ENCODE data around the gene PIN4.
"Not testable (repeated sequence)": the region's sequence is repeated elsewhere in the genome, so short reads cannot be mapped to it uniquely, and the experiment has no call there.

The PIN4 gene

DNA sequence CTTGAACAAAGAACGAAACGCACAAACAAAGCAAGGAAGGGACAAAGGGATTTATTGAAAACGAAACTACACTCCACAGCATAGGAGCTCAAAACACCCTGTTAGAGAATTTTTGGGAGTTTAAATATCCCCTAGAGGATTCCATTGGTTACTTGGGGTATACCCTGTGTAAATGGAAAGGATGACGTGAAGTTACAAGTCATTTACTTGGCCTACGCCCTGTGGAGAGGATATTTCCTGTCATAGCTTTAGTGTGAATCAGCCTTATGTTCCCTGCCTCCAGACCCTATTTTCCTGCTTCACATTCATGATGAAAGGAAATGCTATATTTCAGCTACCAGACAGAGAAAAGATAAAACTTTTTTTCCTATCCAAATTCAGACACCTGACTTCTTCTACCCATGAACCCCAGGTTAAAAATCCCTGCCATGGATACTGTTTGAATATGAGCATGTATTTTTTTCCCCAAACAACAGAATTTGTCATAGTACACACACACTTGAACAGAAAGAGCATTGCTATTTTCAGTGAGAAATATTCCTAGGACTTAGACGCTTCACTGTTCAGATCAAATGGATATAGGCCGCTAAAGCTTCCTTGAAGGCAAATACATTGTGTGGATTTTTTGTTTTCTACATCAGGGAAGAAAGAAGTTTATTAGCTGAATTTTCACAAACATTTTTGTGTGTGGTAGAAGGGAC is 20.4 kb downstream of the PIN4 start:
- in situ Hi-C loops (cut with MboI; ENCODE audit: low sequenced_read_pairs), result no loop called here

DNA sequence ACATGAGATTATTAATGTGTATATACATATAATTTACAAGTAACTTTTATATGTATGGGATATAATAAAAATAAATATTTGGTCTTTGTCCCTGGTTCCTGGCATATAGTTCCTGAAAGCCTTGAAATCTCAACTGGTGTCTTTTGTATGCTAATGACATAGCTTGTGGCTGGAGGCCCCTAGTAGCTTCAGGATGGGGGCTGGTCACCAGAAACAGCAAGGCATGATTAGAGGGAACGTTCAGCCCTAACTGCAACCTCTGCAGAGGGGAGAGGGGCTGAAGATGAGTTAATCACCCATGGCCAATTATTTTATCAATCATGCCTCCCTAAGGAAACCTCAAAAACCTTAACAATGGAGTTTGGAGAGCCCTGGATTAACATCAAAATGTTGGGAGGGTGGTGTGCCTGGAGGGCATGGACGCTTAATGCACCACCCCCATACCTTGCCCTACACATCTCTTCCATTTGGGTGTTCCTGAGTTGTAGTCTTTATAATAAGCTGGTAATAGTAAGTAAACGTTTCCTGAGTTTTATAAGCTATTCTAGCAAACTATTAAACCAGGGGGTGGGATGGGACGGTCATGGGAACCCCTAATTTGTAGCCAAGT is 21.3 kb downstream of the PIN4 start:
- in situ Hi-C loops (cut with MboI; ENCODE audit: low sequenced_read_pairs), result no loop called here

DNA sequence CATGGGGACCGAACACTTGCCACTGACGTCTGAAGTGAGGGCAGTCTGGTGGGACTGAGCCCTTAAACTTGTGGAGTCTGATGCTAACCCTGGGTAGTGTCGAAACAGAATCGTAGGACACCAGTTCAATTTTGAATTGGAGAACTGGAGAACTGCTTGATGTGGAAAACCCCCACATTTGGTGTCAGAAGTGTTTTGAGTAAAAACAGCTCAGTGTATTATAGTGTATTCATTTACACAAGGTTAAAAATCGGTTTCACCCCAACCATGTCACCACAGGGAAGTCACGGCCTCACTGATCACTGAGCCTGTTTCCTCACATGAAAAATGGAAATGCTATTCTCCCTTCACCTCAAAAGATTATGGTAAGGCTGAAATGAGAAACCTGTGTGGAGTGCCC is 21.9 kb downstream of the PIN4 start:
- in situ Hi-C loops (cut with MboI; ENCODE audit: low sequenced_read_pairs), result no loop called here

DNA sequence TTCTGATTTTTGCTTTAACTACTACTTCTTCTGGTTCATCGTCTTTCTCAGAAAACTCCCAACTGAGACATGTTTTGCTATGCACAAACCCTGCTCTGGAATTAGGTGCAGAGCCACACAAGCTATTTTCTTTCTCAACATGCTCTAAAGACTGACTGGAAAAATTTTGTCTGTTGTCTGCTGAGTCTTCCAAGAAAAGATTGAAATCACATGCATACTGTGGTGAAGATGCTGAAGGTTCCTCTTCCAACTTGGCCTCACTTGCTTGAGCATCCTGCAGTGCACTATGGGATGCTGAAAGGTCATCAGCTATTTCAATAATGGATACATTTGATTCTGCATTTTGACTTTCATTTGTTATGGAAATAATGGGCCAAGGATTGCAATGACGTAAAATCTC is 24.1 kb downstream of the PIN4 start:
- in situ Hi-C loops (cut with MboI; ENCODE audit: low sequenced_read_pairs), result no loop called here

DNA sequence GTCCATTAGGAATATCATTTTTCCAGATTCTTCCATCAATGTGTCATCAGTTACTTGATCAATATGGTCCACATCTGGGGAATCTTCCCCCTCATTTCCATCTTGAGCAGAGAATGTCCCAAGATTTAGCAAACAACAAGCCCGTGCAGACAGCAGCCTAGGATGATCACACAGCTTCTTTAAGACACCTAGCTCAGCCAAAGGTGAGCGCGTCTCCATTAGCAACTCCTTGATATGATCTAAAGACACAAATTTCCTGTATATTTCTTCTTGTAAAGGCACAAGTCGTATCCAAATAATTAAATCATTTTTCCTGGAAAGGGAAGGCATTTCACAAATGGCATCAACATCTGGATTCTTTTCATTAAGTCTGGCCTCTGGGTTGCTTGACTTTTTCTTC is 25.8 kb downstream of the PIN4 start:
- in situ Hi-C loops (cut with MboI; ENCODE audit: low sequenced_read_pairs), result no loop called here

DNA sequence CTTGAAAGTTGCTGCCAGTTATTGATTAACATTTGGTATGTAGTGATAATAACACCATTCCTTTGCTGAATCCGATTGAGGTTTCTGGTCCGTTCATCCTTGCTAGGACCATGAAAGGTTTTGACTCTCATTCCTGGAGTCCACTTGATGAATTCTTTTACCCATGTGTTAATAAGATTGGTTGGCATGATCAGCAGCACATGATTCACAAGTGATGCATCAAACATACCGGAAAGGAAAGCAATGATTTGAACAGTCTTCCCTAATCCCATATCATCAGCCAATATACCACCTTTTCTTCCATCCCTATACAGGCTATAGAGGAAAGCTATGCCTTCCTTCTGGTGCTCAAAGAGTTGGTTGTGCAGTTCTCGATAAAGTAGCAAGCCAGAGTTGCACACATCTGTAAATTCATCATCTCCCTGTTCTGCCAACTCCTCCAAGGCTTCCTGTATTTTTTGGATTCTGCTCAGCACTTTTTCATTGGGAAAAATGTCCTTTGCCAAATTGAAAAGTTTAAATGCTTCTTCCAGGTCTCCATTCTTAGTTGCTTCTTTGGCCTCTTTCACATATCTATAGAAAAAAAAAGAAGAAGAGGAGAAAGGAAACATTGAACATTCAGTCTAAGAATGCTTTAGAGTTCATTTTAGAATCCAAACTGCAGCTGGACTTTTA is 26.7 kb downstream of the PIN4 start:
- in situ Hi-C loops (cut with MboI; ENCODE audit: low sequenced_read_pairs), result no loop called here

DNA sequence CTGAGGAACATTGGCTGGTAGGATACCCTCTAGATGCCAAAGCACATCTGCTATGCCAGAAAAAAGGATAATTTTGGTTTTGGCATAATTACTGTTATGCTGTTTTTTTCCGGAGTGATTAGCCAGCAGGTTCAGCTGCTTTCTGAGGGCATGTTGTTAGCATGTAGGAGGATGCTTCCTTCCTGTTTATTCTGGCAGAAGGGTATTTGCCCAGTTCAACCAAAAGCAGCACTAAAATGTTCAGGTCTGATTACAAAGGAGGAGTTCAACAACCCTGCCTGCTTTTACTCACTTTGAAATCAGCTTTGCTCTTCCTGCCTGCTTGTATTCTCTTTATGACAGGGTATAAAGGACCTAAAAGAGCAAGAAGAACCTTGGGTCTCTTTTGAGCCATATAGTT is 35.4 kb downstream of the PIN4 start:
- in situ Hi-C loops (cut with MboI; ENCODE audit: low sequenced_read_pairs), result no loop called here

DNA sequence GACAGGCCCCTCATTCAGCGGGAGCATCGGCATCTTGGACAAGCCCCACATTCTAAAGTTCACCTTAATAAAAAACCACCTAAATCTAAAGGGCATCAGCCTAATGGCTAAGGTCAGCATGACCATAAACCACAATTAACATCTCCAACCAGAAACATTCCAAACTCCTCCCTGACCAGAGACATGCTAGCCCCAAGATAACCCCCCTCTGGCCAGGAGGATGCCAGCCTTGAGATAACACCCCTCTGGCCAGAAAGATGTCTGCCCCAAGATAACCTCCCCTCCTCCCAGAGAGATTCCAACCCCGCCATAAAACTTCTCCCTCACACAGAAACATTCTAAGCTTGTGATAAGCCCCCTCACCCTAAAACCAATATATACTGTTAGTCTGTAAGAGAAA is 38.8 kb downstream of the PIN4 start:
- in situ Hi-C loops (cut with MboI; ENCODE audit: low sequenced_read_pairs), result not testable (repeated sequence)

DNA sequence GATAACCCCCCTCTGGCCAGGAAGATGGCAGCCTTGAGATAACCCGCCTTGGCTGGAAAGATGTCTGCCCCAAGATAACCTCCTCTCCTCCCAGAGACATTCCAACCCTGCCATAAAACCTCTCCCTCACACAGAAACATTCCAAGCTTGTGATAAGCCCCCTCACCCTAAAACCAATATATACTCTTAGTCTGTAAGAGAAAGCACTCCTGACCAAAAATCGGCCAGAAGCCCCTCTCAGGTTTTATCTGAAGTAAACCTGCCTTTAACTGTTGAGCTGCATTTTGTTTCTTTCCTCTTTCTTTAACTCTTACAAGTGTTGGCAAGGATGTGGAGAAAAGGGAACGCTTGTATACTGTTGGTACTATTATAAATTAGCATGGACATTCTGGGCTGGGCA is 48.7 kb downstream of the PIN4 start:
- in situ Hi-C loops (cut with MboI; ENCODE audit: low sequenced_read_pairs), result no loop called here

DNA sequence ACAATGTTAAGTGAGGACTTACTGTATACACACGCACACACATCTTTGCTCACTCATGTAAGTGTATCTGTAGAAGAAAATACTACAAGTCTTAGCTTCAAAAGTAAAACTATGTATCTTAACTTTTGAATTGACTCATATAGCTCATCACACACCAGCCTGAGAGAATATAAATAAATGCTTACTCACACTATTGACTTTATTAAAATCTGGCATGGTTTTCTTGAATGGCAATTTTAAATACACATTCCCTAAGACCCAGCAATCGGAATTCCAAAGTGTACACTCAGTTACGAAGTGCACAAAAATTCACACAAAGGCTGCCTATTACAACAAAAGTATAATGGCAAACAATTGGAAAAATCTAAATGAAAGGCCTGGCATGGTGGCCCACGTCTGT is 55.3 kb downstream of the PIN4 start:
- in situ Hi-C loops (cut with MboI; ENCODE audit: low sequenced_read_pairs), result no loop called here

DNA sequence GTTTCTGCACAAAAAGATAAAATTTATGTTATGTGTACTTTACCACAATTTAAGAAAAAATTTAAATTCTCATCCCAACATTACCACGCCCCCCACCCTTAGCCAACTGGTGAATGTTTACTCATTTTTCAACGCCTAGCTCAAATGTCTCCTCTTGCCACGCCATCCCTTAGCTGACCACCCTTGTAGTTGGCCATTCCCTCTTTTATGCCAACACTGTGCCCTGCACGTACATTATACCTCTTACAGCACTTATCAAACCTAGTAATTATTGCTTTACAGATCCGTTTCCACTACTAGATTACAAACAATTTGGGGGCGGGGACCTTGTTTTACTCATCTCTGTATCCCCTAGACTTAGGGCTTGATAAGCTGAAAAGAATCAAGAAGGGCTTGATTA is 56.6 kb downstream of the PIN4 start:
- in situ Hi-C loops (cut with MboI; ENCODE audit: low sequenced_read_pairs), result no loop called here

DNA sequence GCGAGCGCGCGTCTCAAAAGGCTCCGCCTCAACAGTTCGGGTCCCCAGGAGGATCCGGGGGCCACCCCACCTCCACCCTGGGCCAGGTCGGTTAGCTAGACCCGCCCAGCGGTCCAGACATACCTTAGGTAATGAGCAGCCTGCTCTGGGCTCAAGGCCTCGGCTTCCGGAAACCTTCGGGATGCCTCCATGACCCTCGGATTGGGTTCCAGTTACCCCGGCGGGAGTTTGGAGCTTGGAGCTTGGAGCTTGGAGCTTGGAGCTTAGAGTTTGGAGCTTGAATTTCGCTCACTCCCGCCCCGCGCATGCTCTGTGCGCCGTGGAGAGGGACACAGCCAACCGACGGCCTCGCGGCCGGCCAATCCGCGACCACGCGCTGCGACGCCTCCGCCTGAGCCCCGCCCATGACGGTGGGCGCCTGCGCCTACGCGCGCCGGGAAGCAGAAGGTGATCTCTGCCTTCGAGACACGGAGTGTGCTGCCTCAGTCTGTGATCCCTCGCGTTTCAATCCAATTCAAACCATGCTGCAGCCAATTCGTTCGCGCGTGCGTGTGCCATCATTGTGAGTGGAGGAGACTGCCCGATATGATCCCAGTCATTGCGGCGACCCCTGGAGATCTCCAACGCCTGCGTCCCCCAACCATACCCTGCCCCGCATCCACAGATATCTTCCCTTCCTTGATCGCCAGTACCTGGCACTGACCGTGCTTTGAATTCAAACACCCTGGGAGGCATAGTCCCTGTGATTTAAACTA is 57.3 kb downstream of the PIN4 start, which contains the start of gene ERCC6L:
TSS of gene ERCC6L (minus strand) at position 307 of the 755 bp plus-strand sequence. CDS start at position 191, 116 bp downstream.
- in situ Hi-C loops (cut with MboI; ENCODE audit: low sequenced_read_pairs), result no loop called here

DNA sequence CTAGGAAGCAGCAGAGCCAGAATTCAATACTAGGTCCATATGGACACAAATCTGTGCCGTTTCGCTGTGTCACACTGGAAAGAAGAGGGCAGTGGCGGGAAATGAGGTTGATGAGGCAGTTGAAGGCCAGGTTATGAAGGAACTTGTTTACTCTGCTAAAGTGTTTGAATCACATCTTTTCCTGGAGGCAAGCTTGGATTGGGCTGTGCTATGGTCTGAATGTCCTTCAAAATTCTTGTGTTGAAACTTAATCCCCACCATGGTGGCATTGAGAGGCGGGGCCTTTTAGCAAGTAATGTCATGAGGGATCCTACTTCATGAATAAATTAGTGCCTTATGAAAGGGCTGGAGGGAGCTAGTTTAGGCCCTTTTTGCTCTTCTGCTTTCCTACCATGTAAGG is 59.4 kb downstream of the PIN4 start:
- in situ Hi-C loops (cut with MboI; ENCODE audit: low sequenced_read_pairs), result no loop called here

DNA sequence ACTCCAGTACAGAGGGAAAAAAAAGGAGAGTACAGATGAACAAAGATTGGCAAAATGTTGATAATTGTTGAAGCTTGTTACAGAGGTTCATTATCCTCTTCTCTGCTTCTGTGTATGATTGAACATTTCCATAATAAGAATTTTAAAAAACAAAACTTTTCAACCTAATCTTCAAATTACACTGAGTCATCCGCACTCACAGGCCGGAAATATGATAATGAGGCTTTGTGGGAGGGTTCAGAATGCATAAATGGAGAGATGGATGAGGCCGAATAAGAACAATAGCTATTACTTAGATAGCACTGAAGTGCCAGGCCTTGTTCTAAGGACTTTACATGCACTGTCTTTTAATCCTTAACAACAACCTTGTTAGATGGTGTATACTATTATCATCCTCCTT is 61.9 kb downstream of the PIN4 start:
- in situ Hi-C loops (cut with MboI; ENCODE audit: low sequenced_read_pairs), result no loop called here

DNA sequence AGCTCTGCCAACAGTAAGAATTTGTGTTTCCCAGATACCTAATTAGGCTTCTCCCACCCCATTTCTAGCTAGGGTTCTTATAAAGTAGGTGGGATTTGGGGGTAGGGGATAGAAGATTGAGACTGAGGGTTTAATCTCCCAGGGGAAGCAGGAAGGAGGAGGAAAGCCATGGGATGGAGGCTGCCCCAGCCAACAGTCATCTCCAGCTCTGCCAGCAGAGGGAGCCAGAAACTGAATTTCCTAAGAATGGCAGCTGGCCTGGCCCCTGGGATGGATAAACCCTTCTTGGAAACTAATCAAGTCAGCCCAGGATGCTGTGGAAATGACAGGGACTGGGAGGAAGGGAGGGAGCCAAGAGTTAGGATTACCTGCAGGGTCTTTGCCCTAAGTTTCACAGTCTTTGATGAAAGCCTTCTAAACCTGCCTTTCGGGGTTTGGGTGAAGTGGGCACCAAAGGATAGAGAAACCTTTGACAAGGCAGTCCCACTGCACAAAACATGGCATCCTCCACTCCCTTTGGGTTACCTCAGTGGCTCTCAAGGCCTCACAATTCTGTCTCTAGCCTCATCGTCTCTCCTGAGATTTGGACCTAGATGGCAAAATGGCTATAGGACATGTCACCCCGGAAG is 64.0 kb downstream of the PIN4 start:
- in situ Hi-C loops (cut with MboI; ENCODE audit: low sequenced_read_pairs), result no loop called here

DNA sequence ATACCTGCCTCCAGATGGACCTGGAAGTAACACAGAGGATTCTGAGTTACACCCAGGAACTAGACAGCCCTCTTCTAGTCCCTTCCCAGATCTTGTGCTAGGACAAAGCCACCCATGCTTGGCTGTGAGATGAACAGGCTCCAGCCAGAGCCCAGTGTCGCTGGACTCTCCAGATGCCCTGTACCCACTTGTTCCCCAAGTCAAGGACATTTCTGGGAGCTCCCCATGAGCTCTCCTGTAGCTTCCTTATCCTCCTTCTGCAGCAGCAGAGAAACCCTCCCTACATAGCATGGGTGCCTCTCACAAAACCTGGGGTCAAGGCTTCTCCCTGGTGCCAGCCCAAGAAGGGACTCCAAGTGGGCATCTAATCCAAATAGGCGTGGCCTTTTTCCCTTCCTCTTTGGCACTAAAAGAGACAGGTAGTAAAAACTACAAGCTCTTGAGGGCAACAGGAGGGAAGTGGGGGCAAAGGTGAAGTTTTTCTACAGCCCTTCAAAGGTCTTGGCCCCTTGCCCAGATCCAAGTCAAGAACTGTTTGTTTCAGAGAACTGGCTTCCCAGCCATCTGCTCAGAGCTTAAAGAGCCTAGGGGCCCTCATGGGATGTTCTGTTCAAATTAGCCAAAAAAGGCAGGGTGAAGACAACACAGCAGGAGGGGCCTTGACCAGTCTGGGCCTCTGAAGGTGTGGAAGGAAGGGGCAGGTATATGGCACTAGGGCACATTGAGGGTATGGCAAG is 65.8 kb downstream of the PIN4 start:
- in situ Hi-C loops (cut with MboI; ENCODE audit: low sequenced_read_pairs), result no loop called here
